Measurements from ENCODE around the gene CRB1.

DNA sequence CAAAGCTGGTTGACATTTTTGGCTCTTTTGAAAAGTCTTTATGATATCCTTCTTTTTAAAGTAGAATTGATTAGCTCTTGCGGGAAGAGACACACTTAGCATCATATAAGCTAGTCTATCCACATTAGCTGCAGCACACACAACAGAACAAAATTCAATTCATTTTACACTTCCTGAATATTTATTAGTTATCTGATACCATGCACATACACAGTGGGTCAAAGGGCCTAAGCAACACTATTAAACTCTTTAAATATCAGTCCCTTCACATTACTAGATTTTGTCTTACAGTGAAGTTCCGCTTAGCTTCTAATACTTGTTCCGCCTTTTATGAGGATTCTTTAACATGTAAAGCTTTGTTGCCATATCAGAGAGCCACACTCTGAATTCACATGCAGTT, 169.5 kb downstream of the CRB1 start:
- TF ChIP-seq CTCF (IDR thresholded peaks at IDR 0.05) (no peak), POLR2AphosphoS5 (IDR thresholded peaks at IDR 0.05) (no peak)

Data from sigmoid colon (tissue), 4 donors.